WTC11 (cell line): ENCODE measurements around the gene ATPAF1. TPM values are rescaled to one million over a fixed set of nuclear protein-coding genes. Genes with fewer than 3 reads are reported as not detected.

Source experiments
- ATAC-seq: fragments of 200-7000 bp; cut with Tn5 transposase; 2 replicates; pipeline ENCODE4 v1.10.0; 2021; ENCODE audit warnings: mild to moderate bottlenecking, moderate library complexity
- CTCF ChIA-PET: fragments of 300-600 bp; sonication (Branson Sonifier 250); formaldehyde crosslinking; loops from one replicate; lab custom pipeline; 2021; ENCODE audit warnings: antibody characterized with exemption; lab: Charles Lee
- POLR2A ChIA-PET: fragments of 350-600 bp; sonication (Branson Sonifier 250); formaldehyde crosslinking; loops from one replicate; lab custom pipeline; 2021; ENCODE audit warnings: antibody characterized with exemption; lab: Charles Lee
- DNase-seq: peaks from one replicate; pipeline ENCODE4 v3.0.0; 2021; ENCODE audit warnings: low spot score
- H3K27ac Mint-ChIP-seq: 2 replicates; pipeline ENCODE4 v1.8.0; 2021; ENCODE audit warnings: mixed read lengths
- H3K27me3 Mint-ChIP-seq: 2 replicates; pipeline ENCODE4 v1.8.0; 2021; ENCODE audit warnings: low read depth, mild to moderate bottlenecking, moderate library complexity, mixed read lengths
- H3K36me3 Mint-ChIP-seq: 2 replicates; pipeline ENCODE4 v1.8.0; 2021; ENCODE audit warnings: mixed read lengths
- H3K4me1 Mint-ChIP-seq: 2 replicates; pipeline ENCODE4 v1.8.0; 2022; ENCODE audit warnings: mixed read lengths
- H3K4me3 Mint-ChIP-seq: 2 replicates; pipeline ENCODE4 v1.8.0; 2021; ENCODE audit warnings: mild to moderate bottlenecking, moderate library complexity, mixed read lengths
- H3K9me3 Mint-ChIP-seq: 2 replicates; pipeline ENCODE4 v1.8.0; 2021; ENCODE audit warnings: mixed read lengths
- CREB1 ChIP-seq: sonication (generic); formaldehyde crosslinking; IDR thresholded peaks from 2 replicates; pipeline ENCODE4 v1.8.0; 2023; ENCODE audit warnings: mild to moderate bottlenecking, missing genetic modification reagents
- GTF2I ChIP-seq: fragments of 250-450 bp; sonication (Bioruptor Pico); conservative IDR thresholded peaks from 2 replicates; pipeline ENCODE4 v1.4.0; 2021; ENCODE audit warnings: mild to moderate bottlenecking
- TEAD1 ChIP-seq: sonication (generic); formaldehyde crosslinking; IDR thresholded peaks from 2 replicates; pipeline ENCODE4 v1.8.0; 2022; ENCODE audit warnings: mild to moderate bottlenecking, missing genetic modification reagents
- TP53 ChIP-seq: sonication (generic); formaldehyde crosslinking; IDR thresholded peaks from 2 replicates; pipeline ENCODE4 v1.8.1; 2023; ENCODE audit warnings: mild to moderate bottlenecking, missing genetic modification reagents
- ZNF232 ChIP-seq: sonication (generic); formaldehyde crosslinking; IDR thresholded peaks from 2 replicates; pipeline ENCODE4 v1.8.0; 2022; ENCODE audit warnings: mild to moderate bottlenecking, missing genetic modification reagents
- ZNF317 ChIP-seq: sonication (generic); formaldehyde crosslinking; IDR thresholded peaks from 2 replicates; pipeline ENCODE4 v1.8.1; 2023; ENCODE audit warnings: low read depth, mild to moderate bottlenecking, moderate library complexity, missing genetic modification reagents, borderline replicate concordance
- ZNF416 ChIP-seq: fragments of 250-450 bp; sonication (Bioruptor Pico); IDR thresholded peaks from 2 replicates; pipeline ENCODE4 v1.9.0; 2021; ENCODE audit warnings: mild to moderate bottlenecking, inconsistent platforms
- total RNA-seq: library from RNA; stranded (reverse); gene quantifications from 3 replicates; pipeline ENCODE4 v1.2.3, GENCODE V29; 2021
- TF ChIP-seq, protein P1 (sequence below): sonication (generic); formaldehyde crosslinking; IDR thresholded peaks from 2 replicates; pipeline ENCODE4 v1.8.0; 2022; ENCODE audit warnings: mild to moderate bottlenecking, missing genetic modification reagents
- TF ChIP-seq, protein P2 (sequence below): sonication (generic); formaldehyde crosslinking; IDR thresholded peaks from 2 replicates; pipeline ENCODE4 v1.8.1; 2023; ENCODE audit warnings: mild to moderate bottlenecking, missing genetic modification reagents, borderline replicate concordance
- TF ChIP-seq, protein P3 (sequence below): sonication (generic); formaldehyde crosslinking; IDR thresholded peaks from 2 replicates; pipeline ENCODE4 v1.8.0; 2022; ENCODE audit warnings: missing genetic modification reagents
- TF ChIP-seq, protein P4 (sequence below): sonication (generic); formaldehyde crosslinking; IDR thresholded peaks from 2 replicates; pipeline ENCODE4 v1.8.0; 2023; ENCODE audit warnings: missing genetic modification reagents
- TF ChIP-seq, protein P5 (sequence below): fragments of 200-600 bp; IDR thresholded peaks from 2 replicates; pipeline ENCODE4 v1.8.0; 2022; ENCODE audit warnings: antibody characterized with exemption
- TF ChIP-seq, protein P6 (sequence below): sonication (generic); formaldehyde crosslinking; conservative IDR thresholded peaks from 2 replicates; pipeline ENCODE4 v1.8.1; 2022; ENCODE audit warnings: mild to moderate bottlenecking, missing genetic modification reagents
- TF ChIP-seq, protein P7 (sequence below): fragments of 250-450 bp; sonication (Bioruptor Pico); IDR thresholded peaks from 2 replicates; pipeline ENCODE4 v1.9.0; 2021; ENCODE audit warnings: mild to moderate bottlenecking
- TF ChIP-seq, protein P8 (sequence below): sonication (generic); formaldehyde crosslinking; IDR thresholded peaks from 2 replicates; pipeline ENCODE4 v1.8.0; 2023; ENCODE audit warnings: missing genetic modification reagents, mild to moderate bottlenecking, borderline replicate concordance

Gene ATPAF1
- total RNA-seq, 1 experiment from 2014 or later: 35.7 TPM

DNA sequence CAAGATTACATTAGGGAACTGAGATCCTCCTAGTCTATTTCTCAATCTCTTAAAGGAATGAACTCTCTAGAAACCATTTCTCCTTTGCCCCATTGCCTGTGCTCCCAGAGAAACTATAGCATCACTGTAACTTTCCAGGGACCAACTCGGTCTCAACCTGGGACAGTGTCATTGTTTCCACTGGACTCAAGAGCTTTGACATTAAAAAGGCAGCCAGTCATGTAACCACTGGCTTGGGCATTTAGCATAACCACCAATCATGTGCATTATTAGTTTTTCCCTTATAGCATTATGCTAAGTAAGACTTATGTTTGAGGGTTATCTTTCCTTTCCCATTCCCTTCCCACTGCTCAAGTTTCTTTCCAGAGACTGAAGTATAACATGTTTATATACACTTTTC lies 21.7 kb upstream of the ATPAF1 start (continued):
- TF ChIP-seq TEAD1 (no peak), CREB1 (CRISPR knock-in tag) (no peak), TP53 (no peak), ZNF416 (CRISPR knock-in tag) (no peak)
- TF ChIP-seq, protein P1, sequence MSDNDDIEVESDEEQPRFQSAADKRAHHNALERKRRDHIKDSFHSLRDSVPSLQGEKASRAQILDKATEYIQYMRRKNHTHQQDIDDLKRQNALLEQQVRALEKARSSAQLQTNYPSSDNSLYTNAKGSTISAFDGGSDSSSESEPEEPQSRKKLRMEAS (CRISPR knock-in tag): no peak
- TF ChIP-seq, protein P2, sequence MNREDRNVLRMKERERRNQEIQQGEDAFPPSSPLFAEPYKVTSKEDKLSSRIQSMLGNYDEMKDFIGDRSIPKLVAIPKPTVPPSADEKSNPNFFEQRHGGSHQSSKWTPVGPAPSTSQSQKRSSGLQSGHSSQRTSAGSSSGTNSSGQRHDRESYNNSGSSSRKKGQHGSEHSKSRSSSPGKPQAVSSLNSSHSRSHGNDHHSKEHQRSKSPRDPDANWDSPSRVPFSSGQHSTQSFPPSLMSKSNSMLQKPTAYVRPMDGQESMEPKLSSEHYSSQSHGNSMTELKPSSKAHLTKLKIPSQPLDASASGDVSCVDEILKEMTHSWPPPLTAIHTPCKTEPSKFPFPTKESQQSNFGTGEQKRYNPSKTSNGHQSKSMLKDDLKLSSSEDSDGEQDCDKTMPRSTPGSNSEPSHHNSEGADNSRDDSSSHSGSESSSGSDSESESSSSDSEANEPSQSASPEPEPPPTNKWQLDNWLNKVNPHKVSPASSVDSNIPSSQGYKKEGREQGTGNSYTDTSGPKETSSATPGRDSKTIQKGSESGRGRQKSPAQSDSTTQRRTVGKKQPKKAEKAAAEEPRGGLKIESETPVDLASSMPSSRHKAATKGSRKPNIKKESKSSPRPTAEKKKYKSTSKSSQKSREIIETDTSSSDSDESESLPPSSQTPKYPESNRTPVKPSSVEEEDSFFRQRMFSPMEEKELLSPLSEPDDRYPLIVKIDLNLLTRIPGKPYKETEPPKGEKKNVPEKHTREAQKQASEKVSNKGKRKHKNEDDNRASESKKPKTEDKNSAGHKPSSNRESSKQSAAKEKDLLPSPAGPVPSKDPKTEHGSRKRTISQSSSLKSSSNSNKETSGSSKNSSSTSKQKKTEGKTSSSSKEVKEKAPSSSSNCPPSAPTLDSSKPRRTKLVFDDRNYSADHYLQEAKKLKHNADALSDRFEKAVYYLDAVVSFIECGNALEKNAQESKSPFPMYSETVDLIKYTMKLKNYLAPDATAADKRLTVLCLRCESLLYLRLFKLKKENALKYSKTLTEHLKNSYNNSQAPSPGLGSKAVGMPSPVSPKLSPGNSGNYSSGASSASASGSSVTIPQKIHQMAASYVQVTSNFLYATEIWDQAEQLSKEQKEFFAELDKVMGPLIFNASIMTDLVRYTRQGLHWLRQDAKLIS (CRISPR knock-in tag): no peak
- TF ChIP-seq, protein P3, sequence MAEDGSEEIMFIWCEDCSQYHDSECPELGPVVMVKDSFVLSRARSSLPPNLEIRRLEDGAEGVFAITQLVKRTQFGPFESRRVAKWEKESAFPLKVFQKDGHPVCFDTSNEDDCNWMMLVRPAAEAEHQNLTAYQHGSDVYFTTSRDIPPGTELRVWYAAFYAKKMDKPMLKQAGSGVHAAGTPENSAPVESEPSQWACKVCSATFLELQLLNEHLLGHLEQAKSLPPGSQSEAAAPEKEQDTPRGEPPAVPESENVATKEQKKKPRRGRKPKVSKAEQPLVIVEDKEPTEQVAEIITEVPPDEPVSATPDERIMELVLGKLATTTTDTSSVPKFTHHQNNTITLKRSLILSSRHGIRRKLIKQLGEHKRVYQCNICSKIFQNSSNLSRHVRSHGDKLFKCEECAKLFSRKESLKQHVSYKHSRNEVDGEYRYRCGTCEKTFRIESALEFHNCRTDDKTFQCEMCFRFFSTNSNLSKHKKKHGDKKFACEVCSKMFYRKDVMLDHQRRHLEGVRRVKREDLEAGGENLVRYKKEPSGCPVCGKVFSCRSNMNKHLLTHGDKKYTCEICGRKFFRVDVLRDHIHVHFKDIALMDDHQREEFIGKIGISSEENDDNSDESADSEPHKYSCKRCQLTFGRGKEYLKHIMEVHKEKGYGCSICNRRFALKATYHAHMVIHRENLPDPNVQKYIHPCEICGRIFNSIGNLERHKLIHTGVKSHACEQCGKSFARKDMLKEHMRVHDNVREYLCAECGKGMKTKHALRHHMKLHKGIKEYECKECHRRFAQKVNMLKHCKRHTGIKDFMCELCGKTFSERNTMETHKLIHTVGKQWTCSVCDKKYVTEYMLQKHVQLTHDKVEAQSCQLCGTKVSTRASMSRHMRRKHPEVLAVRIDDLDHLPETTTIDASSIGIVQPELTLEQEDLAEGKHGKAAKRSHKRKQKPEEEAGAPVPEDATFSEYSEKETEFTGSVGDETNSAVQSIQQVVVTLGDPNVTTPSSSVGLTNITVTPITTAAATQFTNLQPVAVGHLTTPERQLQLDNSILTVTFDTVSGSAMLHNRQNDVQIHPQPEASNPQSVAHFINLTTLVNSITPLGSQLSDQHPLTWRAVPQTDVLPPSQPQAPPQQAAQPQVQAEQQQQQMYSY (CRISPR knock-in tag): no peak
- TF ChIP-seq, protein P4, sequence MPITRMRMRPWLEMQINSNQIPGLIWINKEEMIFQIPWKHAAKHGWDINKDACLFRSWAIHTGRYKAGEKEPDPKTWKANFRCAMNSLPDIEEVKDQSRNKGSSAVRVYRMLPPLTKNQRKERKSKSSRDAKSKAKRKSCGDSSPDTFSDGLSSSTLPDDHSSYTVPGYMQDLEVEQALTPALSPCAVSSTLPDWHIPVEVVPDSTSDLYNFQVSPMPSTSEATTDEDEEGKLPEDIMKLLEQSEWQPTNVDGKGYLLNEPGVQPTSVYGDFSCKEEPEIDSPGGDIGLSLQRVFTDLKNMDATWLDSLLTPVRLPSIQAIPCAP (CRISPR knock-in tag): no peak
- TF ChIP-seq, all 79 proteins: peak for 0

DNA sequence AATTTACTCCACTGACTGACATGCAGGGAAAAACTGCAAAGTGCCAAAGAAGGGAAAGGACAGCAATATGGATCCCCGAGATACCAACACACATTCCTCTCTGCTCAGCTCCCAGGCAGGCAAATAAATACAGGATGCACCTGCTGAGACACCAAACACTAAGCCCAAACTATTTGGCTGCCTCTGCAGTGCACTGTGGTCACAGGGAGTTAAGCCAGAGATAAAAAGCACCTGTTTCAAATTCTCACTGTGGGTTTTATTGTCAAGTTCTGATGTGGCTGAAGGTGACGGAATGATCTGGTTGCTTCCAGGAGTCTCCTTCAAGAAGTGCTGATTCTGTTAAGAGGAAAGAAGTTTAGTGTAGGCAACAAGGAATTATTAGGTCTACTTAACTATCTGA lies 21.2 kb upstream of the ATPAF1 start:
- H3K4me1 Mint-ChIP-seq: no peaks in the 10 kb centered on the region
- DNase-seq: no peak
- no peak for TF ChIP-seq GTF2I
- TF ChIP-seq, protein P5, sequence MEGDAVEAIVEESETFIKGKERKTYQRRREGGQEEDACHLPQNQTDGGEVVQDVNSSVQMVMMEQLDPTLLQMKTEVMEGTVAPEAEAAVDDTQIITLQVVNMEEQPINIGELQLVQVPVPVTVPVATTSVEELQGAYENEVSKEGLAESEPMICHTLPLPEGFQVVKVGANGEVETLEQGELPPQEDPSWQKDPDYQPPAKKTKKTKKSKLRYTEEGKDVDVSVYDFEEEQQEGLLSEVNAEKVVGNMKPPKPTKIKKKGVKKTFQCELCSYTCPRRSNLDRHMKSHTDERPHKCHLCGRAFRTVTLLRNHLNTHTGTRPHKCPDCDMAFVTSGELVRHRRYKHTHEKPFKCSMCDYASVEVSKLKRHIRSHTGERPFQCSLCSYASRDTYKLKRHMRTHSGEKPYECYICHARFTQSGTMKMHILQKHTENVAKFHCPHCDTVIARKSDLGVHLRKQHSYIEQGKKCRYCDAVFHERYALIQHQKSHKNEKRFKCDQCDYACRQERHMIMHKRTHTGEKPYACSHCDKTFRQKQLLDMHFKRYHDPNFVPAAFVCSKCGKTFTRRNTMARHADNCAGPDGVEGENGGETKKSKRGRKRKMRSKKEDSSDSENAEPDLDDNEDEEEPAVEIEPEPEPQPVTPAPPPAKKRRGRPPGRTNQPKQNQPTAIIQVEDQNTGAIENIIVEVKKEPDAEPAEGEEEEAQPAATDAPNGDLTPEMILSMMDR: no peak
- TF ChIP-seq, all 79 proteins: peak for 0
- Mint-ChIP-seq H3K9me3 (no peaks in the 10 kb centered on the region), H3K27ac (no peak overlapping the region; the same call in 1 of the 2 replicates), H3K4me3 (no peak overlapping the region), H3K36me3 (peaks cover 64% of the 10 kb centered on the region), H3K27me3 (no peaks in the 10 kb centered on the region)
- ChIA-PET CTCF (interaction anchor here (1.1 kb wide), 1 partner anchor 36 kb away, joined by 3 read pairs; no protein-coding TSS in a partner anchor), POLR2A (no interaction called here)
- ATAC-seq: 0 out of 2 replicates have a peak, but pooled peaks have one; percentile 39

DNA sequence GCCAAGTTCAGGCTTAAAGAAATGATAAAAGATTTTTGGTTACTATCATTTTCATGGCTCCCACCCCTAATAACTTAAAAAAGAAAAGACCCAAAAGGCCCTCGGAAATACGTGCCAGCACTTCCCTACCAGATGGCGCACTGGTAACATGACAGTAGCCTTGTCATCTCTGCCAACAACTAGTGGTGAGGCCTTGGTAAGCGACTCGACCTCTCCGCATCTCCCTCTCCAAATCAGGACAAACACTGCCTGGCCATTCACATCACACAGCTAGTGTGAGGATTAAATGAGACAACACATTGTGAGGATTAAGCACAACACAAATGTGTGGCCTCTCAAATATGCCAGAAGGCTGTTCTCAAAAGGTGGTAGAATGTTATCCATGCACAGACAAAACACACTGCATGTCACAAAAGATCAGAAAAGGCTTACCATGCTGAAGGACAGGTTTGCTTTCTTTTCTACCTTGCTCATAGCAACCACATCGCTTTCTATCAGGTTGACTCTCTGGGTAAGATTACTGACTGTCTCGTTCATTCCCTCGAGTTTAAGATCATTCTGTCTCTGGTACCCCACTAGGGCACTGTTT lies 19.9 kb upstream of the ATPAF1 start:
- Mint-ChIP-seq H3K27me3 (no peaks in the 10 kb centered on the region), H3K4me1 (no peaks in the 10 kb centered on the region), H3K27ac (no peak overlapping the region), H3K4me3 (no peak overlapping the region)
- DNase-seq: no peak
- ChIA-PET POLR2A (no interaction called here), CTCF (no interaction called here)
- no peak for ATAC-seq
- TF ChIP-seq, protein P6, sequence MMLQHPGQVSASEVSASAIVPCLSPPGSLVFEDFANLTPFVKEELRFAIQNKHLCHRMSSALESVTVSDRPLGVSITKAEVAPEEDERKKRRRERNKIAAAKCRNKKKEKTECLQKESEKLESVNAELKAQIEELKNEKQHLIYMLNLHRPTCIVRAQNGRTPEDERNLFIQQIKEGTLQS (CRISPR knock-in tag): no peak
- TF ChIP-seq ZNF317 (CRISPR knock-in tag) (no peak), ZNF232 (CRISPR knock-in tag) (no peak), GTF2I (no peak)
- TF ChIP-seq, protein P7, sequence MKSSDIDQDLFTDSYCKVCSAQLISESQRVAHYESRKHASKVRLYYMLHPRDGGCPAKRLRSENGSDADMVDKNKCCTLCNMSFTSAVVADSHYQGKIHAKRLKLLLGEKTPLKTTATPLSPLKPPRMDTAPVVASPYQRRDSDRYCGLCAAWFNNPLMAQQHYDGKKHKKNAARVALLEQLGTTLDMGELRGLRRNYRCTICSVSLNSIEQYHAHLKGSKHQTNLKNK (CRISPR knock-in tag): no peak
- TF ChIP-seq, protein P8, sequence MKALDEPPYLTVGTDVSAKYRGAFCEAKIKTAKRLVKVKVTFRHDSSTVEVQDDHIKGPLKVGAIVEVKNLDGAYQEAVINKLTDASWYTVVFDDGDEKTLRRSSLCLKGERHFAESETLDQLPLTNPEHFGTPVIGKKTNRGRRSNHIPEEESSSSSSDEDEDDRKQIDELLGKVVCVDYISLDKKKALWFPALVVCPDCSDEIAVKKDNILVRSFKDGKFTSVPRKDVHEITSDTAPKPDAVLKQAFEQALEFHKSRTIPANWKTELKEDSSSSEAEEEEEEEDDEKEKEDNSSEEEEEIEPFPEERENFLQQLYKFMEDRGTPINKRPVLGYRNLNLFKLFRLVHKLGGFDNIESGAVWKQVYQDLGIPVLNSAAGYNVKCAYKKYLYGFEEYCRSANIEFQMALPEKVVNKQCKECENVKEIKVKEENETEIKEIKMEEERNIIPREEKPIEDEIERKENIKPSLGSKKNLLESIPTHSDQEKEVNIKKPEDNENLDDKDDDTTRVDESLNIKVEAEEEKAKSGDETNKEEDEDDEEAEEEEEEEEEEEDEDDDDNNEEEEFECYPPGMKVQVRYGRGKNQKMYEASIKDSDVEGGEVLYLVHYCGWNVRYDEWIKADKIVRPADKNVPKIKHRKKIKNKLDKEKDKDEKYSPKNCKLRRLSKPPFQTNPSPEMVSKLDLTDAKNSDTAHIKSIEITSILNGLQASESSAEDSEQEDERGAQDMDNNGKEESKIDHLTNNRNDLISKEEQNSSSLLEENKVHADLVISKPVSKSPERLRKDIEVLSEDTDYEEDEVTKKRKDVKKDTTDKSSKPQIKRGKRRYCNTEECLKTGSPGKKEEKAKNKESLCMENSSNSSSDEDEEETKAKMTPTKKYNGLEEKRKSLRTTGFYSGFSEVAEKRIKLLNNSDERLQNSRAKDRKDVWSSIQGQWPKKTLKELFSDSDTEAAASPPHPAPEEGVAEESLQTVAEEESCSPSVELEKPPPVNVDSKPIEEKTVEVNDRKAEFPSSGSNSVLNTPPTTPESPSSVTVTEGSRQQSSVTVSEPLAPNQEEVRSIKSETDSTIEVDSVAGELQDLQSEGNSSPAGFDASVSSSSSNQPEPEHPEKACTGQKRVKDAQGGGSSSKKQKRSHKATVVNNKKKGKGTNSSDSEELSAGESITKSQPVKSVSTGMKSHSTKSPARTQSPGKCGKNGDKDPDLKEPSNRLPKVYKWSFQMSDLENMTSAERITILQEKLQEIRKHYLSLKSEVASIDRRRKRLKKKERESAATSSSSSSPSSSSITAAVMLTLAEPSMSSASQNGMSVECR: no peak
- TF ChIP-seq, protein P4 (CRISPR knock-in tag): no peak
- TF ChIP-seq, all 79 proteins: peak for 0
- Mint-ChIP-seq H3K9me3 (no peaks in the 10 kb centered on the region), H3K36me3 (peaks cover 76% of the 10 kb centered on the region)
